ENCODE measurements around the gene YPEL1.

DNA sequence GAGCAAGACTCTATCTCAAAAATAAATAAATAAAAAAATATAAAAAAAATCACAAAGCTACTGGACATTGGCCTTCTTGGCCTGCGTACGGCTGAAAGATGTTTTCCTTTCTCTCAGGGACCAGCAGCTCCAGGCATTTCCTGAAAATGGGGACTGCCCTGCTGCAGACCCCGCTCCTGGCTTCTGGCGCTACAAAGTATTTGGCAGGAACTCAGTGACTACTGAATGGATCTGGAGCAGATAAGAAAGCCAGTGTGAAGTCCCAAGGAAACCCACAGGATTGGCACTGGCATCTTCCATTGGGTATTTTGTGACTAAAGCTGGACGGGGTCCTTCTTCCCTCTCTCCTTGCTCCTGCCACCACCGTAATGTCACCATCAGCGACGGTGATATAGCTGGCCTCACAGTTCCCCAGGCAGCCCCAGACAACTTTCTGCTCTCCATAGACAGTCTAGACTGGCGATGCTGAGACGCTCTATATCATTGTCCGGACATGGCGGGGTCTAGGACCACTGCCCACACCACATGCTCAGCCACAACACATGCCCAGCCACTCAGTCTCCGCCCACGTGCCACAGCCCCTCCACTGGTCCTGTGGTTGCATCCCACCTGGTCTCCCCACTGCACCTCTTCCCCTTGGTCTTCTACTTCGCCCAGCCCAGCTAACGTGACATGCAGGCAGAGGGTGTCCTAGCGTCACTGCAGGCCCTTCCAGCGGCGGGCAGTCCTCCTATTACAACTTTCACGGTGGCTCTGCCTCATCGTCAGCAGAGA is 22.7 kb upstream of the YPEL1 start:
- TF ChIP-seq, protein P1, sequence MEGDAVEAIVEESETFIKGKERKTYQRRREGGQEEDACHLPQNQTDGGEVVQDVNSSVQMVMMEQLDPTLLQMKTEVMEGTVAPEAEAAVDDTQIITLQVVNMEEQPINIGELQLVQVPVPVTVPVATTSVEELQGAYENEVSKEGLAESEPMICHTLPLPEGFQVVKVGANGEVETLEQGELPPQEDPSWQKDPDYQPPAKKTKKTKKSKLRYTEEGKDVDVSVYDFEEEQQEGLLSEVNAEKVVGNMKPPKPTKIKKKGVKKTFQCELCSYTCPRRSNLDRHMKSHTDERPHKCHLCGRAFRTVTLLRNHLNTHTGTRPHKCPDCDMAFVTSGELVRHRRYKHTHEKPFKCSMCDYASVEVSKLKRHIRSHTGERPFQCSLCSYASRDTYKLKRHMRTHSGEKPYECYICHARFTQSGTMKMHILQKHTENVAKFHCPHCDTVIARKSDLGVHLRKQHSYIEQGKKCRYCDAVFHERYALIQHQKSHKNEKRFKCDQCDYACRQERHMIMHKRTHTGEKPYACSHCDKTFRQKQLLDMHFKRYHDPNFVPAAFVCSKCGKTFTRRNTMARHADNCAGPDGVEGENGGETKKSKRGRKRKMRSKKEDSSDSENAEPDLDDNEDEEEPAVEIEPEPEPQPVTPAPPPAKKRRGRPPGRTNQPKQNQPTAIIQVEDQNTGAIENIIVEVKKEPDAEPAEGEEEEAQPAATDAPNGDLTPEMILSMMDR (IDR thresholded peaks at IDR 0.05), result no peak
- TF ChIP-seq POLR2A (IDR thresholded peaks at IDR 0.05), result no peak

Measured in heart left ventricle (tissue), 13 donors.